H9 (cell line): ENCODE measurements around the gene CACNA1H. TPM values are rescaled to one million over a fixed set of nuclear protein-coding genes. Genes with fewer than 3 reads are reported as not detected.

Experiments used
- DNase-seq: peaks from one replicate; pipeline ENCODE4 v3.0.0-alpha.2; 2017
- H2AFZ ChIP-seq: one replicate; pipeline ENCODE4 v1.6.1; 2013; ENCODE audit warnings: mild to moderate bottlenecking, low read length, control low read depth, moderate library complexity
- H2AK5ac ChIP-seq: 2 replicates; pipeline ENCODE4 v1.6.1; 2013; ENCODE audit warnings: low read length, control low read depth, mixed read lengths; ENCODE audit not compliant: insufficient read length
- H2BK120ac ChIP-seq: one replicate; pipeline ENCODE4 v1.6.1; 2013; ENCODE audit warnings: low read depth, mild to moderate bottlenecking, low read length, control low read depth, inconsistent platforms; ENCODE audit not compliant: poor library complexity, severe bottlenecking
- H2BK12ac ChIP-seq: 2 replicates; pipeline ENCODE4 v1.6.1; 2013; ENCODE audit warnings: low read length, control low read depth, mixed read lengths, low read depth; ENCODE audit not compliant: insufficient read length
- H2BK15ac ChIP-seq: 2 replicates; pipeline ENCODE4 v1.6.1; 2013; ENCODE audit warnings: low read depth, low read length, control low read depth
- H2BK20ac ChIP-seq: one replicate; pipeline ENCODE4 v1.6.1; 2013; ENCODE audit warnings: low read depth, mild to moderate bottlenecking, low read length, control low read depth, inconsistent platforms; ENCODE audit not compliant: poor library complexity, severe bottlenecking
- H2BK5ac ChIP-seq: 2 replicates; pipeline ENCODE4 v1.6.1; 2013; ENCODE audit warnings: low read length, control low read depth, mixed read lengths; ENCODE audit not compliant: insufficient read length
- H3K14ac ChIP-seq: 2 replicates; pipeline ENCODE4 v1.6.1; 2013; ENCODE audit warnings: low read length, control low read depth; ENCODE audit not compliant: insufficient read depth
- H3K18ac ChIP-seq: 2 replicates; pipeline ENCODE4 v1.6.1; 2013; ENCODE audit warnings: low read depth, mild to moderate bottlenecking, mixed read lengths, low read length, control low read depth; ENCODE audit not compliant: insufficient read length
- H3K23ac ChIP-seq: 2 replicates; pipeline ENCODE4 v1.6.1; 2013; ENCODE audit warnings: low read length, control low read depth, mixed read lengths, low read depth; ENCODE audit not compliant: insufficient read length
- H3K23me2 ChIP-seq: 2 replicates; pipeline ENCODE4 v1.6.1; 2013; ENCODE audit warnings: low read depth, mild to moderate bottlenecking, mixed read lengths, low read length, control low read depth; ENCODE audit not compliant: insufficient read length, poor library complexity, severe bottlenecking
- H3K27ac ChIP-seq: 2 replicates; pipeline ENCODE4 v1.5.1; 2013; ENCODE audit warnings: low read length, control low read depth, mixed read lengths, low read depth; ENCODE audit not compliant: insufficient read length
- H3K27me3 ChIP-seq: 2 replicates; pipeline ENCODE4 v1.6.1; 2013; ENCODE audit warnings: low read length, control low read depth, inconsistent platforms; ENCODE audit not compliant: insufficient read depth
- H3K4ac ChIP-seq: 2 replicates; pipeline ENCODE4 v1.6.1; 2013; ENCODE audit warnings: low read depth, mild to moderate bottlenecking, control low read depth, inconsistent platforms, low read length, moderate library complexity
- H3K4me1 ChIP-seq: 2 replicates; pipeline ENCODE4 v1.6.1; 2013; ENCODE audit warnings: low read length, control low read depth, inconsistent platforms; ENCODE audit not compliant: insufficient read depth
- H3K4me2 ChIP-seq: 2 replicates; pipeline ENCODE4 v1.6.1; 2013; ENCODE audit warnings: low read length, control low read depth, mixed read lengths; ENCODE audit not compliant: insufficient read length, insufficient read depth
- H3K56ac ChIP-seq: 2 replicates; pipeline ENCODE4 v1.6.1; 2013; ENCODE audit warnings: low read depth, mild to moderate bottlenecking, mixed read lengths, low read length, control low read depth; ENCODE audit not compliant: insufficient read length
- H3K79me1 ChIP-seq: 2 replicates; pipeline ENCODE4 v1.6.1; 2013; ENCODE audit warnings: low read depth, mild to moderate bottlenecking, moderate library complexity, low read length, control low read depth, inconsistent platforms; ENCODE audit not compliant: insufficient read depth, poor library complexity, severe bottlenecking
- H3K79me2 ChIP-seq: 2 replicates; pipeline ENCODE4 v1.6.1; 2013; ENCODE audit warnings: low read length, control low read depth, inconsistent platforms; ENCODE audit not compliant: insufficient read depth
- H3K9ac ChIP-seq: 2 replicates; pipeline ENCODE4 v1.6.1; 2013; ENCODE audit warnings: low read length, control low read depth, mixed read lengths; ENCODE audit not compliant: insufficient read length; ENCODE audit errors: extremely low read depth
- H3K9me3 ChIP-seq: one replicate; pipeline ENCODE4 v1.6.1; 2013; ENCODE audit warnings: low read depth, low read length, inconsistent platforms; ENCODE audit not compliant: control insufficient read depth
- H3T11ph ChIP-seq: one replicate; pipeline ENCODE4 v1.6.1; 2013; ENCODE audit warnings: mild to moderate bottlenecking, low read length, control low read depth, inconsistent platforms
- H4K20me1 ChIP-seq: one replicate; pipeline ENCODE4 v1.6.1; 2013; ENCODE audit not compliant: control insufficient read depth, insufficient read length, insufficient read depth
- H4K5ac ChIP-seq: 2 replicates; pipeline ENCODE4 v1.6.1; 2013; ENCODE audit warnings: low read depth, mild to moderate bottlenecking, mixed read lengths, low read length, control low read depth; ENCODE audit not compliant: insufficient read length
- H4K8ac ChIP-seq: replicated peaks from 2 replicates; pipeline ENCODE4 v1.6.1; 2013; ENCODE audit warnings: low read length, control low read depth, mixed read lengths, low read depth; ENCODE audit not compliant: insufficient read length
- H4K91ac ChIP-seq: 2 replicates; pipeline ENCODE4 v1.6.1; 2013; ENCODE audit warnings: low read depth, mild to moderate bottlenecking, moderate library complexity, mixed read lengths, low read length, control low read depth; ENCODE audit not compliant: insufficient read length
- H3K27ac Mint-ChIP-seq, 3 experiments: 2 replicates in 2 of 3; 3 replicates in 1 of 3; pipeline ENCODE4 v1.8.0; 2020 to 2021; ENCODE audit warnings: mixed read lengths in 3 of 3, mild to moderate bottlenecking in 1 of 3, moderate library complexity in 1 of 3
- H3K27me3 Mint-ChIP-seq: 2 replicates; pipeline ENCODE4 v1.8.0; 2021; ENCODE audit warnings: low read depth, mild to moderate bottlenecking, moderate library complexity, mixed read lengths
- H3K36me3 Mint-ChIP-seq, 3 experiments: 2 replicates in 2 of 3; 3 replicates in 1 of 3; pipeline ENCODE4 v1.8.0; 2020 to 2021; ENCODE audit warnings: low read depth in 3 of 3, mixed read lengths in 3 of 3; ENCODE audit not compliant: insufficient read depth in 1 of 3
- H3K4me1 Mint-ChIP-seq, 2 experiments: 2 replicates each; pipeline ENCODE4 v1.8.0; 2020; ENCODE audit warnings: mixed read lengths in 2 of 2
- H3K4me3 Mint-ChIP-seq, 2 experiments: 2 replicates in 1 of 2; 3 replicates in 1 of 2; pipeline ENCODE4 v1.8.0; 2020 to 2021; ENCODE audit warnings: mild to moderate bottlenecking in 2 of 2, mixed read lengths in 2 of 2, moderate library complexity in 1 of 2
- H3K9me3 Mint-ChIP-seq, 2 experiments: 2 replicates in 1 of 2; 3 replicates in 1 of 2; pipeline ENCODE4 v1.8.0; 2020; ENCODE audit warnings: mild to moderate bottlenecking in 2 of 2, mixed read lengths in 2 of 2, moderate library complexity in 1 of 2
- CTCF ChIP-seq: fragments of 200-600 bp; sonication (generic); conservative IDR thresholded peaks from 3 replicates; pipeline ENCODE4 v1.8.0; 2021; ENCODE audit warnings: antibody characterized with exemption, mild to moderate bottlenecking
- WGBS: extraction: QIAGEN DNeasy Blood & Tissue Kit; methylation state at CpG from one replicate; pipeline ENCODE4 v1.1.7; 2013; ENCODE audit warnings: missing lambda C conversion rate, low lambda C conversion rate, mixed read lengths; ENCODE audit not compliant: insufficient read length; ENCODE audit errors: extremely low coverage; 5-methylcytosine and 5-hydroxymethylcytosine counted together
- total RNA-seq: library from RNA; stranded (reverse); gene quantifications from 2 replicates; pipeline ENCODE4 v1.2.1, GENCODE V29; 2021

The CACNA1H gene
- total RNA-seq, 1 experiment from 2014 or later = 43.3 TPM

- Histone ChIP-seq H3K23me2 (no peaks in the 10 kb centered on the region), H2BK15ac (no peak overlapping the region), H3K27ac (no peak overlapping the region), H4K91ac (no peak overlapping the region), H3K9ac (no peak overlapping the region), H3K79me2 (no peaks in the 10 kb centered on the region), H2AK5ac (no peak overlapping the region), H3K14ac (no peak overlapping the region), H3K9me3 (no peaks in the 10 kb centered on the region), H3K4me1 (no peaks in the 10 kb centered on the region), H4K20me1 (no peaks in the 10 kb centered on the region), H2BK12ac (no peak overlapping the region), H2BK20ac (no peak overlapping the region), H3K4ac (no peak overlapping the region), H3K27me3 (no peaks in the 10 kb centered on the region), H2BK120ac (no peak overlapping the region), H3K56ac (no peak overlapping the region), H4K8ac (no peak overlapping the region), H3T11ph (no peak overlapping the region), H3K4me2 (no peak overlapping the region), H3K79me1 (no peaks in the 10 kb centered on the region), H3K23ac (no peak overlapping the region), H3K18ac (no peak overlapping the region), H2AFZ (no peak overlapping the region), H2BK5ac (no peak overlapping the region), H4K5ac (no peak overlapping the region)
- no peak overlapping the region; a peak in 1 of 7 replicates for H3K27ac Mint-ChIP-seq
- H3K4me1 Mint-ChIP-seq = peaks cover 2 to 16% of the 10 kb centered on the region in 2 experiments; a peak in 3 of 4 replicates
- WGBS = no CpG with 5 or more reads among the region's 8 CpGs
- peaks cover 0 to 2% of the 10 kb centered on the region in 2 experiments; a peak in 1 of 5 replicates for H3K9me3 Mint-ChIP-seq
- TF ChIP-seq CTCF = no peak
- DNase-seq = no peak
- peaks cover 24% of the 10 kb centered on the region for H3K27me3 Mint-ChIP-seq
- no peak overlapping the region for H3K4me3 Mint-ChIP-seq
- peaks cover 0 to 3% (median 2%) of the 10 kb centered on the region in 3 experiments; a peak in 3 of 7 replicates for H3K36me3 Mint-ChIP-seq
Measured at GRCh38 chr16:1141716-1142115, 11.2 kb upstream of the CACNA1H start.
